Activated CD4-positive, alpha-beta T cell treated with anti-CD3 and anti-CD28 coated beads, Interleukin-2, amount 50 U/mL, for 1 hour (primary cell): ENCODE measurements around the gene ARRB1.
"Not testable (repeated sequence)": the region's sequence is repeated elsewhere in the genome, so short reads cannot be mapped to it uniquely, and the experiment has no call there.

Experiments
- DNase-seq: peaks from one replicate; pipeline ENCODE4 v3.0.0-alpha.2; 2020

ARRB1 gene

GRCh38 chr11:75342231-75342918 is 9.1 kb downstream of the ARRB1 start:
- DNase-seq: no peak

GRCh38 chr11:75341612-75342011 is 9.8 kb downstream of the ARRB1 start:
- no peak for DNase-seq

- DNase-seq: no peak
Observed at GRCh38 chr11:75339685-75340409, 11.6 kb downstream of the ARRB1 start.

- DNase-seq: no peak
Observed at GRCh38 chr11:75338516-75339208, 12.8 kb downstream of the ARRB1 start.

GRCh38 chr11:75337195-75337654 is 14.2 kb downstream of the ARRB1 start:
- DNase-seq: no peak

GRCh38 chr11:75334976-75335375 is 16.5 kb downstream of the ARRB1 start:
- no peak for DNase-seq

- DNase-seq: no peak
Observed at GRCh38 chr11:75334402-75334891, 17.0 kb downstream of the ARRB1 start.

GRCh38 chr11:75333807-75334140 is 17.7 kb downstream of the ARRB1 start:
- DNase-seq: no peak

GRCh38 chr11:75333022-75333806 is 18.2 kb downstream of the ARRB1 start:
- DNase-seq: no peak

GRCh38 chr11:75331761-75332160 is 19.7 kb downstream of the ARRB1 start:
- DNase-seq: not testable (repeated sequence)

- DNase-seq: not testable (repeated sequence)
Observed at GRCh38 chr11:75331304-75331703, 20.2 kb downstream of the ARRB1 start.

- DNase-seq: not testable (repeated sequence)
Observed at GRCh38 chr11:75330886-75331285, 20.6 kb downstream of the ARRB1 start.

- no peak for DNase-seq
Observed at GRCh38 chr11:75330291-75330690, 21.2 kb downstream of the ARRB1 start.

GRCh38 chr11:75328426-75329277 is 22.8 kb downstream of the ARRB1 start:
- DNase-seq: peak; percentile 35

GRCh38 chr11:75326439-75326810 is 25.0 kb downstream of the ARRB1 start:
- DNase-seq: no peak

- peak; percentile 15 for DNase-seq
Observed at GRCh38 chr11:75325713-75326438, 25.6 kb downstream of the ARRB1 start.

GRCh38 chr11:75324740-75325139 is 26.7 kb downstream of the ARRB1 start:
- no peak for DNase-seq

- DNase-seq: no peak
Observed at GRCh38 chr11:75324189-75324588, 27.3 kb downstream of the ARRB1 start.

GRCh38 chr11:75323609-75324008 is 27.9 kb downstream of the ARRB1 start:
- DNase-seq: no peak

GRCh38 chr11:75320643-75321042 is 30.8 kb downstream of the ARRB1 start:
- DNase-seq: no peak

- DNase-seq: no peak
Observed at GRCh38 chr11:75320046-75320618, 31.3 kb downstream of the ARRB1 start.
